GM21786 (cell line): ENCODE results near the gene FCHO2.
"Not testable (repeated sequence)": the region's sequence is repeated elsewhere in the genome, so short reads cannot be mapped to it uniquely, and the experiment has no call there.

Experiments
- ATAC-seq: cut with Tn5 transposase; IDR thresholded peaks from one replicate; pipeline ENCODE4 v1.9.1; 2021; ENCODE audit not compliant: unreplicated experiment

Gene FCHO2

GRCh38 chr5:72955143-72955767, 586 bp upstream of the FCHO2 start:
- ATAC-seq, result peak; percentile 39

DNA sequence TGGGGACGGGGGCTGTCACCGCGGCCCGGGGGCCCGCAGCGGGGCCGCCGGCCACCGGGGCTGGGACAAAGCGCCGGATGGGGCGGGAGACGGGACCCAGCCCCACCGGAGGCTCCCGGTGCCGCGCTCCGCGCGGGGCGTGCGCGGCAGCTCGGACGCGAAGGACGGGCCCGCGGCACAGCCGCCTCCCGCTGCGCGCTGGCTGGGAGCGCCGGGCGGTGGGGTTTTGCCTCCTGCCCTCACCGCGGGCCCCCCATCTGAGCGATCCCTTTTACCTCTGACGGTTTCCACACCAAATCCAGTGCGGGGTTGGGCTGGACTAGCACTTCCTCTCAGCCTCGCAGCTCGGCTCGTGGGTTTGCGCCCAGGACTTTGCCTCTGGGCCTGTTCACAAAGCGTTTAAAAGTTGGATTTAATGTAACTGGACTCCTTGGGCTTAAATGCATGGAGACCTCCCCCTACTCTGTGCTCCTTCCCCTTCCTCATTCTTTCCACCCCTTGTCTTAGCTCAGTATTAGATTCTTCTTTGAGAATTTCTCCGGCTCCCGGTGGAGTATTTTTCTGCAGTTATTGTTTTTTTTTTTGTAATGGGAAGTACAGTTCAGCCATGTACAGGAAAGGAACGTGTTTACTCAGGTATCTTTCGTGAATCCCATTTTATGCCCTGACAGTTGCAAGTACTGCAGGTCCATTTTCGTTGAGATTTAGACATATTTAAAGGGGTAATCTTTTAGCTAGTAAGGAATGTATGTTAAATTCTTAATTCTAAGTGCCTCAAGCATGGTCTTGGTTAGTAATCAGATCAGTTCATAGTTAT, 691 bp downstream of the FCHO2 start:
- ATAC-seq, result peak; percentile 21

GRCh38 chr5:72957337-72957736, 1.5 kb downstream of the FCHO2 start:
- ATAC-seq, result no peak

- ATAC-seq, result no peak
These were observed 3.4 kb downstream of the FCHO2 start for GRCh38 chr5:72959257-72959656.

- ATAC-seq, result not testable (repeated sequence)
These were observed 18.6 kb downstream of the FCHO2 start for GRCh38 chr5:72974481-72974880.

- not testable (repeated sequence) for ATAC-seq
These were observed 21.0 kb downstream of the FCHO2 start for GRCh38 chr5:72976810-72977209.

DNA sequence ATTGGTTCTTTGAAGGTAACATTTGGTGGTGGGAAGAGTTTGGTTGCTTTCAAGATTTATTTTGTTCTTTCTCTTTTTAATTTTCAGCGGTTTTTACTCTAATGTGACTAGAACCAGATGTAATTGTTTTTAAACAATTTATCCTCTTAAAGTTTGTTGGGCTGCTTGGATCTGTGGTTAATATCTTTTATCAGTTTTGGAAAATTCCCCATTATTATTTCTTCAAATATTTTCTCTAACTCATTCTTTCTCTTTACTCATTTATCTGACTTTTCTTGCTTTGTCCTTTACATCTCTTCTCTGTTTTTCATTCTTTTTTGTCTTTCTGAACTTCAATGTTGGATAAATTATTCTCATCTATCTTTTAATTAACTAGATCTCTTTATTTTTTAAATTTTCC, 29.9 kb downstream of the FCHO2 start:
- no peak for ATAC-seq

DNA sequence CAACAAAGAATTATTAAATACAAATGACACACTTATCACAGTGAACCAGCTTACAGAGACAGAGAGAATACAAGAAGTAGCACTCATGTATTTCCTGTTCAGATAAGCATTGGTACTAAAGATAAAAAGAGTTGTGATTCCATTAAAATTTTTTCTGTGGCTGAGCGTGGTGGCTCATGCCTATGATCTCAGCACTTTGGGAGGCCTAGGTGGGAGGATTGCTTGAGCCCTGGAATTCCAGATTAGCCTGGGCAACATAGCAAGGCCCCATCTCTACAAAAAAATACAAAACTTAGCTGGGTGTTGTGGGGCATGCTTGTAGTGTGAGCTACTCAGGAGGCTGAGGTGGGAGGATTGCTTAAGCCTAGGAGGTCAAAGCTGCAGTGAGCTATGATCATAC, 32.9 kb downstream of the FCHO2 start:
- ATAC-seq, result no peak

GRCh38 chr5:72991394-72991793, 35.6 kb downstream of the FCHO2 start:
- no peak for ATAC-seq

- ATAC-seq, result no peak
These were observed 38.7 kb downstream of the FCHO2 start for GRCh38 chr5:72994578-72994977.

GRCh38 chr5:72996632-72997031, 40.8 kb downstream of the FCHO2 start:
- ATAC-seq, result no peak

DNA sequence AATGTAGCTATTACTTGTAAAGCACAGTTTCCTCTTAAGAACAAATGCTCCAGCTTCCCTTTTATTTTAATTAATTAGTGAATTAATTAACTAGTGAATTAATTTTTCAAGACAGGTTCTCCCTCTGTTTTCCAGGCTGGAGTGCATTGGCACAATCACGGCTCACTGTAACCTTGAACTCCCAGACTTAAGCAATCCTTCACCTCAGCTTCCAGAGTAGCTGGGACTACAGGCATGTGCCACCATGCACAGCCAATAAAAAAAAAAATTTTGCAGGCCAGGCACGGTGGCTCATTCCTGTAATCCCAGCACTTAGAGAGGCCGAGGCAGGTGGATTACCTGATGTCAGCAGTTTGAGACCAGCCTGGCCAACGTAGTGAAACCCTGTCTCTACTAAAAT, 44.1 kb downstream of the FCHO2 start:
- ATAC-seq, result no peak

DNA sequence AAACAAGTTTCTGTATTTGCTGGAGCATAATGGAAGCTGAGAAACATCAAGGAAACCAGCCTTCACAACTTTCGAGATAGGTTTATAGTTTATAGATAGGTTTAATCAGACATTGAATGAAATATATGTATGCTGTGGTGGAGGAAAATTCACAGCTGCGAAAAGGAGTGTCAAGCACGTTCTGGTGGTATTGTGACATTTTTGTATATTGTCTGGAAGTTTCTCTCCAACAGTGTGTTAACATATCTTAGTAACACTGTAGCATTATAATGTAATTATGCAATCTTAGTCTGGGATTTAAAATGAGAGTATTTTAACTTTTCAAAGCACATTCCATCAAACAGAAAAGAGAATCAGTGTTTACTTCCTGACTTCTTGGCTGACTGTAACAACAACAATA, 50.0 kb downstream of the FCHO2 start:
- ATAC-seq, result no peak

DNA sequence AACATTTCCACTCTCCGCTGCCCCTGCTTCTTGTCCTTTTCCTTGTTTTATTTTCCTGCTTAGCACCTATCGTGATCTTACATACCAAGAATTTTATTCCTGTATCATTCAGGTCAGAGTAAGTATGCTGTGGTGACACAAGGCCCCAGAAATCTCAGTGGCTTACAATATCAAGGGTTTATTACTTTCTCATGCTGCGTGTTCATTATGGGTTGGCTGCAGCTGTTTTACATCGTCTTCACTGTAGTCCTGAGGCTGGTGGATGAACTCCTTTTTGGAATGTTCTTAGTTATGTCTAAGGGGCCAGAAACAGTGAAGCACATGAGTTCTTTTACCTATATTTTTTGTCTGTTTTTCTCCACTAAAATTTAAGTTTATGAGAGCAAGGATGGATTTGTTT, 51.2 kb downstream of the FCHO2 start:
- no peak for ATAC-seq

GRCh38 chr5:73008831-73009230, 53.0 kb downstream of the FCHO2 start:
- no peak for ATAC-seq

DNA sequence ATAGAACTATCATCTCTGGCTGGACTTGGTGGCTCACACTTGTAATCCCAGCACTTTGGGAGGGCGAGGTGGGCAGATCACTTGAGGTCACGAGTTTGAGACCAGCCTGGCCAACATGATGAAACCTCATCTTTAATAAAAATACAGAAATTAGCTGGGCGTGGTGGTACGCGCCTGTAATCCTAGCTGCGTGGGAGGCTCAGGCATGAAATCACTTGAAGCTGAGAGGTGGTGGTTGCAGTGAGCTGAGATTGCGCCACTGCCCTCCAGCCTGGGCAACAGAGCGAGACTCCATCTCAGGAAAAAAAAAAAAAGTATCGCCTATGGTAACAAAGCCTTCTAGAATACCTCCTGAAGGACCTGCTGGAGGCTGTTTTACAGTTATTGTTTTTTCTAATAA, 55.8 kb downstream of the FCHO2 start:
- not testable (repeated sequence) for ATAC-seq

DNA sequence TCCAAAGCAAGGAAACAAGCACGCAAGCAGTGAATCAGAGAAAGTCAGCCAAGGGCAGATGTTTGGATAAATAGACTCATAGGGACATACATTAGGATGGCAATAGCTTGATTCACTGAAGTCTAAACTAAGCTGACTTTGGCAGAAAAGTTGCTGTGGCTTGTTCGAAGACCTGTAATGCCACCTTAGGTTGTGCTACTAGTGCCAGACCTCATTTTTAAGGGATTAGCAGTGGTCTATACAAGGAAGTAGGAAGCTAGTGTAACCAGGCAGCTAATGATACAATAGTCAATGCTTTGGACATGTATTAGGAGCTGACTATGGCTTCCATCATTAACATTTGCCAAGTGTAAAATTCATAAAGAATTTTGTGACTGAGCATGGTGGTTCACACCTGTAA, 63.1 kb downstream of the FCHO2 start:
- ATAC-seq, result no peak

GRCh38 chr5:73019766-73020165, 63.9 kb downstream of the FCHO2 start:
- no peak for ATAC-seq

GRCh38 chr5:73022471-73023169, 66.8 kb downstream of the FCHO2 start:
- no peak for ATAC-seq

DNA sequence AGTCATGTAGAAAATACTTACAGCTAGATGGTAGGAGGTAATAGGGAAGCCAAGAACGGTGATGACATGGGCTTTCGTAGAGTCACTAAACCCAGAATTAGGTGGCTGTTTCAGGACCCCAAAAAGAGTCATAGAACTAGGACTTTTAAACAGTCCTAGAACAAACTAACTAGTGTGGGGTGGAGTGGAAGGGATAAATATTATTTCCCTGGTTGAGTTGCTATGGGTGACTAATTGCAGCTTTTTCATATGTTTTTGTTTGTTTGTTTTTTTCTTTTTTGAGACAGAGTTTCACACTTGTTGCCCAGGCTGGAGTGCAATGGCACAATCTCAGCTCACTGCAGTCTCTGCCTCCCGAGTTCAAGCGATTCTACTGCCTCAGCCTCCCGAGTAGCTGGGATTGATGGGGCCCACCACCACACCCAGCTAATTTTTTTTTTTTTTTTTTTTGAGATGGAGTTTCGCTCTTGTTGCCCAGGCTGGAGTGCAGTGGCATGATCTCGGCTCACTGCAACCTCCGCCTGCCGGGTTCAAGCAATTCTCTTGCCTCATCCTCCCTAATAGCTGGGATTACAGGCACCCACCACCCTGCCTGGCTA, 69.2 kb downstream of the FCHO2 start:
- ATAC-seq, result not testable (repeated sequence)

GRCh38 chr5:73027361-73027760, 71.5 kb downstream of the FCHO2 start:
- ATAC-seq, result no peak

- ATAC-seq, result no peak
These were observed 72.0 kb downstream of the FCHO2 start for GRCh38 chr5:73027816-73028215.
